Bronchial epithelial cell (primary cell): ENCODE measurements around the gene GCKR. TPM values are rescaled to one million over a fixed set of nuclear protein-coding genes. Genes with fewer than 3 reads are reported as not detected.

ENCODE experiments used
- DNase-seq: peaks from one replicate; pipeline ENCODE4 v3.0.0-alpha.2; 2010; ENCODE audit warnings: low read depth
- FAIRE-seq: peaks from 2 replicates; lab custom pipeline; 2011; peaks lifted over from hg19 to GRCh38; lab: Jason Lieb, UNC
- H3K27me3 ChIP-seq: 2 replicates; pipeline ENCODE4 v1.5.1; 2011; ENCODE audit warnings: low read length; ENCODE audit not compliant: control insufficient read depth, insufficient read depth
- H3K36me3 ChIP-seq: 2 replicates; pipeline ENCODE4 v1.5.1; 2011; ENCODE audit warnings: low read length; ENCODE audit not compliant: control insufficient read depth, insufficient read depth
- H3K4me3 ChIP-seq: 2 replicates; pipeline ENCODE4 v1.5.1; 2011; ENCODE audit warnings: mild to moderate bottlenecking, low read depth, low read length, control low read depth
- total RNA-seq: library from RNA; depleted of rRNA; stranded (reverse); fragments of >200 nt; gene quantifications from 2 replicates; pipeline ENCODE4 v1.2.1, GENCODE V29; 2014
- TF ChIP-seq, protein P1 (sequence below): IDR thresholded peaks from 2 replicates; pipeline ENCODE4 v1.5.1; 2011; ENCODE audit warnings: mild to moderate bottlenecking, moderate library complexity, low read length, control low read depth, inconsistent platforms; ENCODE audit not compliant: insufficient read depth, severe bottlenecking

Gene GCKR
- total RNA-seq, 1 donor from 2014 or later = not detected

DNA sequence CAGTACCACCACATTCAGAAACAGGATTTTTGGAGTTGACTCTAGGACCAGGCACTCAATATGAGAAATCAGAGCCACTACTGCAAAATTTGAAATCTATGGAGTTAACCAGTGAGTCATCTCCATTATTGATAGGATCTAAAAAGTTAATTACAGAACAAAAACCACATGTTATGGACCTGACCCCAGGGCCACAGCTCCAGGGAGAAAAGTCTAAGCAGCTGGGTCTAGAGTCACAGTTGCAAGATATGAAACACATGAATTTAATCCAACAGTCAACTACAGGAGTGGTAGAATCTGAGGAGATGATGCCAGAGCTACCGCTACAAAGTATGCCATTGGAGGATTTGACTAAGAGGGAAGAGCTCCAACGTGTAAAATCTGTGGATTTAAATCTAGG is 72.8 kb downstream of the GCKR start:
- H3K27me3 ChIP-seq = no peaks in the 10 kb centered on the region
- DNase-seq (no peak), FAIRE-seq (no peak)
- no peaks in the 10 kb centered on the region for H3K36me3 ChIP-seq
- no peak overlapping the region for H3K4me3 ChIP-seq
- TF ChIP-seq, protein P1, sequence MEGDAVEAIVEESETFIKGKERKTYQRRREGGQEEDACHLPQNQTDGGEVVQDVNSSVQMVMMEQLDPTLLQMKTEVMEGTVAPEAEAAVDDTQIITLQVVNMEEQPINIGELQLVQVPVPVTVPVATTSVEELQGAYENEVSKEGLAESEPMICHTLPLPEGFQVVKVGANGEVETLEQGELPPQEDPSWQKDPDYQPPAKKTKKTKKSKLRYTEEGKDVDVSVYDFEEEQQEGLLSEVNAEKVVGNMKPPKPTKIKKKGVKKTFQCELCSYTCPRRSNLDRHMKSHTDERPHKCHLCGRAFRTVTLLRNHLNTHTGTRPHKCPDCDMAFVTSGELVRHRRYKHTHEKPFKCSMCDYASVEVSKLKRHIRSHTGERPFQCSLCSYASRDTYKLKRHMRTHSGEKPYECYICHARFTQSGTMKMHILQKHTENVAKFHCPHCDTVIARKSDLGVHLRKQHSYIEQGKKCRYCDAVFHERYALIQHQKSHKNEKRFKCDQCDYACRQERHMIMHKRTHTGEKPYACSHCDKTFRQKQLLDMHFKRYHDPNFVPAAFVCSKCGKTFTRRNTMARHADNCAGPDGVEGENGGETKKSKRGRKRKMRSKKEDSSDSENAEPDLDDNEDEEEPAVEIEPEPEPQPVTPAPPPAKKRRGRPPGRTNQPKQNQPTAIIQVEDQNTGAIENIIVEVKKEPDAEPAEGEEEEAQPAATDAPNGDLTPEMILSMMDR = no peak

DNA sequence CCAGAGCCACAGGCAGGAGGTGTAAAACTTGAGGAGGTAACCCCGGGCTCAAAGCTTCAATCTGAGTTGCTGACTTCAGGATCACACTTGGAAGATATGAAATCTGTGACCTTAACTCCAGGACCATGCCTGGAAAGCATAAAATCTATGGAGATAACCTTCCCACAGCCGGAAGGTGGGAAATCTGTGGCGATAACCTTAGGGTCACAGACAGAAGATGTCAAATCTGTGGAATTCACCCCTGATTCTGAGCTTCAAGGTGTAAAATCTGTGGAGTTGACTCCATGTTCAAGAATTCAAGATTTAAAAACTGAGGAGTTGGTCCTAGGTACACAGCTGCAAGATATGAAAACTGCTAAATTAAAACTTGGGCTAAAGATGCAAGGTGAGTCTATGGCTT is 74.6 kb downstream of the GCKR start:
- no peaks in the 10 kb centered on the region for H3K27me3 ChIP-seq
- no peak for DNase-seq
- H3K36me3 ChIP-seq = no peaks in the 10 kb centered on the region
- no peak overlapping the region for H3K4me3 ChIP-seq
- no peak for FAIRE-seq
- TF ChIP-seq, protein P1 = no peak

DNA sequence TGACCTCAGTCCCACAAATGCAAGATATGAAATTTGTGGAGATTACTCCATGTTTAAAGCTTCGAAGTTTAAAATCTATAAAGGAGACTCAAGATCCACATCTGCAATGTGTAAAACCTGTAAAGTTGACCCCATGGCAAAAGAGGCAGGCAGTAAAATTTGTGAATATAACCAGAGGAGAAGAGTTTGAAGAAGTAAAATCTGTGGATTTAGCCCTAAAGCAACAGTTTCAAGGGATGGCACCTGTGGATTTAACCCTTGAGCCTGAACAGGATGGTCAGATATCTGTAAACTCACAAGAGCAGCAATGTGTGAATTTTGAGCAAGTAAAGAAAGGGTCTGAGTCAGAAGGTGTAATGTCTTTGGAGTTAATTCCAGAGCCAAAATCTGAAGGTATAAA is 75.0 kb downstream of the GCKR start:
- FAIRE-seq (no peak), DNase-seq (no peak)
- no peak overlapping the region for H3K4me3 ChIP-seq
- no peaks in the 10 kb centered on the region for H3K27me3 ChIP-seq
- H3K36me3 ChIP-seq = no peaks in the 10 kb centered on the region
- TF ChIP-seq, protein P1 = no peak

DNA sequence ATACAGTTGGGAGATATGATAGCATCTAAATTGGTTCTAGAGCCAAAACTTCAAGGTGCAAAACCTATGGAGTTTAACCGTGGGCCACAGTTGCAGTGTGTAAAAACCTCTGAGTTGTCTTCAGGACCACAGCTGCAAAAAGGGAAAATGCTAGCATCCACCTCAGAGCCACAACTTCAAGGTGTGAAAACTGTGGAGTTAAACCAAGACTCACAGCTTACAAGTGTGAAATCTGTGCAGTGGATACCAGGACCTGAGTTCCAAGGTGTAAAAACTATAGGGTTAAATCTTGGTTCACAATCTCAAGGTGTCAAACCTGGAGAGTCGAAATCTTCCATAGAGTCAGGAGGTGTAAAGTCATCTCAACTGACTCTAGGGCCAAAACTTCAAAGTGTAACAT is 75.8 kb downstream of the GCKR start:
- no peak for FAIRE-seq
- Histone ChIP-seq H3K4me3 (no peak overlapping the region), H3K36me3 (no peaks in the 10 kb centered on the region), H3K27me3 (no peaks in the 10 kb centered on the region)
- TF ChIP-seq, protein P1 = no peak
- DNase-seq = no peak

DNA sequence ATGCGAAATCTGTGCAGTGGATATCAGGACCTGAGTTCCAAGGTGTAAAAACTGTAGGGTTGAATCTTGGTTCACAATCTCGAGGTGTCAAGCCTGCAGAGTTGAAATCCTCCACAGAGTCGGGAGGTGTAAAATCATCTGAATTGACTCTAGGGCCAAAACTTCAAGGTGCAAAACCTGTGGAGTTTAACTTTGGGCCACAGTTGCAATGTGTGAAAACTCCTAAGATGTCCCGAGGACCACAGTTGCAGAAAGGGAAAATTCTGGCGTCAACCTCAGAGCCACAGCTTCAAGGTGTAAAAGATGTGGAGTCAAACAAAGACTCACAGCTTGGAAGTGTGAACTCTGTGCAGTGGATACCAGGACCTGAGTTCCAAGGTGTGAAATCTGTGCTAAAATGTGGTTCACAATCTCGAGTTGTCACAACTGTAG is 76.4 kb downstream of the GCKR start:
- DNase-seq = no peak
- Histone ChIP-seq H3K36me3 (no peaks in the 10 kb centered on the region), H3K4me3 (no peak overlapping the region), H3K27me3 (no peaks in the 10 kb centered on the region)
- FAIRE-seq = no peak
- TF ChIP-seq, protein P1 = no peak

Other genes starting within 250 kb of the GCKR start
- not detected in 2 replicates for gene SLC30A3, start 233.8 kb upstream of the GCKR start, total RNA-seq
- not detected in 2 replicates for gene DNAJC5G, start 221.4 kb upstream of the GCKR start, total RNA-seq
- not detected in 2 replicates for gene TRIM54, start 214.4 kb upstream of the GCKR start, total RNA-seq
- gene UCN, start 188.4 kb upstream of the GCKR start, total RNA-seq = 0.51 and 1.8 TPM in 2 replicates
- 43.3 and 55.3 TPM in 2 replicates for gene MPV17, start 173.7 kb upstream of the GCKR start, total RNA-seq
- gene GTF3C2, start 140.1 kb upstream of the GCKR start, total RNA-seq = 19.2 and 20.9 TPM in 2 replicates
- gene EIF2B4, start 126.5 kb upstream of the GCKR start, total RNA-seq = 29.7 and 32.4 TPM in 2 replicates
- gene SNX17, start 126.2 kb upstream of the GCKR start, total RNA-seq = 99.3 and 102 TPM in 2 replicates
- gene ZNF513, start 116.1 kb upstream of the GCKR start, total RNA-seq = 7.1 and 9.5 TPM in 2 replicates
- gene PPM1G, start 87.2 kb upstream of the GCKR start, total RNA-seq = 94.2 and 143 TPM in 2 replicates
- 93.7 and 125 TPM in 2 replicates for gene NRBP1, start 68.2 kb upstream of the GCKR start, total RNA-seq
- 28.4 and 29.1 TPM in 2 replicates for gene KRTCAP3, start 54.5 kb upstream of the GCKR start, total RNA-seq
- 5.0 and 5.5 TPM in 2 replicates for gene IFT172, start 7.1 kb upstream of the GCKR start, total RNA-seq
- gene FNDC4, start 1.6 kb upstream of the GCKR start, total RNA-seq = 7.6 and 8.1 TPM in 2 replicates
- gene ZNF512, start 86.2 kb downstream of the GCKR start, total RNA-seq = 6.4 and 7.4 TPM in 2 replicates
- 0.79 and 0.90 TPM in 2 replicates for gene CCDC121, start 132.2 kb downstream of the GCKR start, total RNA-seq
- gene GPN1, start 132.2 kb downstream of the GCKR start, total RNA-seq = 31.7 and 47.9 TPM in 2 replicates
- gene SUPT7L, start 166.8 kb downstream of the GCKR start, total RNA-seq = 10.5 and 14.7 TPM in 2 replicates
- gene SLC4A1AP, start 167.1 kb downstream of the GCKR start, total RNA-seq = 20.5 and 27.4 TPM in 2 replicates